ENCODE data around the gene SPHKAP. TPM values are rescaled to one million over a fixed set of nuclear protein-coding genes. Genes with fewer than 3 reads are reported as not detected.

Gene SPHKAP
- total RNA-seq, 1 experiment from 2014 or later, result 10.3 TPM

GRCh38 chr2:228067309-228067708, 114.2 kb downstream of the SPHKAP start:
- H3K27ac ChIP-seq (ENCODE audit: low read depth, low read length, poor library complexity, severe bottlenecking), result no peak overlapping the region
- H3K4me1 ChIP-seq (ENCODE audit: insufficient read depth, low read length, poor library complexity, severe bottlenecking), result no peaks in the 10 kb centered on the region
- no peak overlapping the region for H3K4me3 ChIP-seq (ENCODE audit: low read depth, low read length, poor library complexity, severe bottlenecking)
- H3K36me3 ChIP-seq (ENCODE audit: insufficient read depth, low read length, poor library complexity, severe bottlenecking), result no peaks in the 10 kb centered on the region
- intact Hi-C loops (cut with micrococcal nuclease; ENCODE audit: unreplicated experiment), result no loop called here
- POLR2A ChIA-PET (ENCODE audit: low non-redundant PET), result no interaction called here
- H3K9me3 ChIP-seq (ENCODE audit: low read depth, low read length, poor library complexity, severe bottlenecking), result no peaks in the 10 kb centered on the region
- TF ChIP-seq CTCF (conservative IDR thresholded peaks at IDR 0.05; ENCODE audit: low read depth, low read length) (no peak), EZH2 (IDR thresholded peaks at IDR 0.05; ENCODE audit: borderline replicate concordance, low read depth, low read length, poor library complexity, severe bottlenecking) (no peak)
- BruUV-seq (replicated peaks), result no TSS peak
- CTCF ChIA-PET, result no interaction called here
- no peak for DNase-seq (ENCODE audit: low spot score)
- no peaks in the 10 kb centered on the region for H3K27me3 ChIP-seq (replicated peaks; ENCODE audit: insufficient read depth, low read depth, low read length, poor library complexity)

GRCh38 chr2:228066126-228066798, 115.2 kb downstream of the SPHKAP start:
- no TSS peak for BruUV-seq (replicated peaks)
- POLR2A ChIA-PET (ENCODE audit: low non-redundant PET), result no interaction called here

GRCh38 chr2:228065686-228066085, 115.8 kb downstream of the SPHKAP start:
- POLR2A ChIA-PET (ENCODE audit: low non-redundant PET), result no interaction called here
- CTCF ChIA-PET, result no interaction called here

More at GRCh38 chr2:228066126-228066798, 115.2 kb downstream of the SPHKAP start:
- Histone ChIP-seq H3K4me1 (ENCODE audit: insufficient read depth, low read length, poor library complexity, severe bottlenecking) (no peaks in the 10 kb centered on the region), H3K27me3 (replicated peaks; ENCODE audit: insufficient read depth, low read depth, low read length, poor library complexity) (no peaks in the 10 kb centered on the region), H3K36me3 (ENCODE audit: insufficient read depth, low read length, poor library complexity, severe bottlenecking) (no peaks in the 10 kb centered on the region), H3K4me3 (ENCODE audit: low read depth, low read length, poor library complexity, severe bottlenecking) (no peak overlapping the region), H3K9me3 (ENCODE audit: low read depth, low read length, poor library complexity, severe bottlenecking) (no peaks in the 10 kb centered on the region), H3K27ac (ENCODE audit: low read depth, low read length, poor library complexity, severe bottlenecking) (no peak overlapping the region)
- TF ChIP-seq CTCF (conservative IDR thresholded peaks at IDR 0.05; ENCODE audit: low read depth, low read length) (no peak), EZH2 (IDR thresholded peaks at IDR 0.05; ENCODE audit: borderline replicate concordance, low read depth, low read length, poor library complexity, severe bottlenecking) (no peak)
- CTCF ChIA-PET, result no interaction called here
- DNase-seq (ENCODE audit: low spot score), result no peak
- intact Hi-C loops (cut with micrococcal nuclease; ENCODE audit: unreplicated experiment), result no loop called here

More at GRCh38 chr2:228065686-228066085, 115.8 kb downstream of the SPHKAP start:
- Histone ChIP-seq H3K4me1 (ENCODE audit: insufficient read depth, low read length, poor library complexity, severe bottlenecking) (no peaks in the 10 kb centered on the region), H3K36me3 (ENCODE audit: insufficient read depth, low read length, poor library complexity, severe bottlenecking) (no peaks in the 10 kb centered on the region), H3K27me3 (replicated peaks; ENCODE audit: insufficient read depth, low read depth, low read length, poor library complexity) (no peaks in the 10 kb centered on the region), H3K27ac (ENCODE audit: low read depth, low read length, poor library complexity, severe bottlenecking) (no peak overlapping the region), H3K4me3 (ENCODE audit: low read depth, low read length, poor library complexity, severe bottlenecking) (no peak overlapping the region), H3K9me3 (ENCODE audit: low read depth, low read length, poor library complexity, severe bottlenecking) (no peaks in the 10 kb centered on the region)
- no TSS peak for BruUV-seq (replicated peaks)
- no peak for TF ChIP-seq CTCF (conservative IDR thresholded peaks at IDR 0.05; ENCODE audit: low read depth, low read length)
- TF ChIP-seq EZH2 (IDR thresholded peaks at IDR 0.05; ENCODE audit: borderline replicate concordance, low read depth, low read length, poor library complexity, severe bottlenecking), result no peak
- intact Hi-C loops (cut with micrococcal nuclease; ENCODE audit: unreplicated experiment), result no loop called here
- no peak for DNase-seq (ENCODE audit: low spot score)
